HEK293T (cell line): ENCODE results near the gene CHKA.

ENCODE experiments used
- BHLHE40 ChIP-seq: fragments of 450-650 bp; IDR thresholded peaks from 2 replicates; pipeline ENCODE4 v1.6.1; 2016; ENCODE audit warnings: mild to moderate bottlenecking, moderate library complexity, borderline replicate concordance
- CTBP1 ChIP-seq: fragments of 450-650 bp; IDR thresholded peaks from 2 replicates; pipeline ENCODE4 v1.6.1; 2016; ENCODE audit warnings: borderline replicate concordance
- ELF4 ChIP-seq: fragments of 450-650 bp; IDR thresholded peaks from 2 replicates; pipeline ENCODE4 v1.6.1; 2017; ENCODE audit warnings: antibody characterized with exemption
- FOXA1 ChIP-seq: fragments of 450-650 bp; IDR thresholded peaks from 2 replicates; pipeline ENCODE4 v1.6.1; 2016; ENCODE audit warnings: mild to moderate bottlenecking
- FOXK2 ChIP-seq: fragments of 450-650 bp; IDR thresholded peaks from 2 replicates; pipeline ENCODE4 v1.6.1; 2016; ENCODE audit warnings: mild to moderate bottlenecking
- FOXM1 ChIP-seq: fragments of 450-650 bp; IDR thresholded peaks from 2 replicates; pipeline ENCODE4 v1.6.1; 2017; ENCODE audit warnings: mild to moderate bottlenecking, borderline replicate concordance
- HDGF ChIP-seq: fragments of 450-650 bp; IDR thresholded peaks from 2 replicates; pipeline ENCODE4 v1.6.1; 2017; ENCODE audit warnings: antibody characterized with exemption, borderline replicate concordance
- LEF1 ChIP-seq: fragments of 450-650 bp; IDR thresholded peaks from 2 replicates; pipeline ENCODE4 v1.6.1; 2017; ENCODE audit warnings: mild to moderate bottlenecking, borderline replicate concordance
- NFRKB ChIP-seq: fragments of 450-650 bp; IDR thresholded peaks from 2 replicates; pipeline ENCODE4 v1.6.1; 2016; ENCODE audit warnings: mild to moderate bottlenecking, moderate library complexity
- SP1 ChIP-seq: fragments of 450-650 bp; IDR thresholded peaks from 2 replicates; pipeline ENCODE4 v1.6.1; 2017
- ZNF384 ChIP-seq: fragments of 450-650 bp; IDR thresholded peaks from 2 replicates; pipeline ENCODE4 v1.6.1; 2016

DNA sequence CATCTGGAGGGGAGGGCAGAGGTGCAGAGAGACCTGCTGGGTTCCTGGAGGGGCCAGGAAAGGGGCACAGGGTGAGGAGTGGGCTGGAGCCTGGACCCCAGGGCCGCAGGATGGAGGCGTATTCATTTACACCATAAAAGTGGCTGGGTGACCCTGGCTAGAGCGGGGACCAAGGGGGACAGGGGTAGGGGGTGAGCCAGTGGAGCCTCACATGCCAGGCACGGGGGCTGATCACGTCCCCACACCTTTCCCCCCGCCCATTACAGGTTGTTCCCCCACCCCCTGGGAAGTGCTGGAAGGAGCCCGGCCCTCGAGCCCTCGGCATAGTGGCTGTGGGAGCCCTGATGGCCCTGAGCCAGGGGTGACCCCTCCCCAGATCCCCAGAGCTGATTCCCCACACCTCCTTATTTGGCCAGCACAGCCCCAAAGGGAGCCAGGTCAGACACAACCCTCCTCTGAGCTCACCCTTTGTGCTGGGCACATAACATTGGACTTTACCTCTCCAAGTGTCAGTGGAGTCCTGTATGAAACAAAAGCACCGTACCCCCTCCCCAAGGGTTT lies 81.6 kb downstream of the CHKA start:
- TF ChIP-seq SP1 = no peak
- TF ChIP-seq ELF4 = no peak
- TF ChIP-seq BHLHE40 = no peak
- TF ChIP-seq FOXM1 = no peak
- TF ChIP-seq CTBP1 = no peak
- TF ChIP-seq NFRKB = no peak
- no peak for TF ChIP-seq FOXK2
- no peak for TF ChIP-seq HDGF
- TF ChIP-seq LEF1 = no peak
- TF ChIP-seq ZNF384 = no peak
- no peak for TF ChIP-seq FOXA1
